Naive B cell (primary cell): ENCODE results near the gene ANKRD6. TPM values are rescaled to one million over a fixed set of nuclear protein-coding genes. Genes with fewer than 3 reads are reported as not detected.
A peak's percentile ranks its signal among the peaks of the same experiment; 100 is the strongest.

Experiments used
- ATAC-seq, 2 donors: fragments of 150-1000 bp; cut with Tn5 transposase; 2 replicates each; pipeline ENCODE4 v1.10.0; 2021; ENCODE audit warnings: low read depth in 2 of 2, mild to moderate bottlenecking in 2 of 2, moderate library complexity in 2 of 2
- DNase-seq: peaks from one replicate; pipeline ENCODE4 v3.0.0; 2022
- H3K27ac Mint-ChIP-seq, 6 donors: one replicate each; pipeline ENCODE4 v1.8.0; 2020 to 2022; ENCODE audit warnings: mild to moderate bottlenecking in 6 of 6, mixed read lengths in 6 of 6, moderate library complexity in 5 of 6, inconsistent platforms in 2 of 6
- H3K27me3 Mint-ChIP-seq, 3 donors: one replicate each; pipeline ENCODE4 v1.8.0; 2021 to 2022; ENCODE audit warnings: mixed read lengths in 3 of 3, mild to moderate bottlenecking in 1 of 3
- H3K36me3 Mint-ChIP-seq, 2 donors: one replicate each; pipeline ENCODE4 v1.8.0; 2020 to 2022; ENCODE audit warnings: mixed read lengths in 2 of 2, inconsistent platforms in 1 of 2, mild to moderate bottlenecking in 1 of 2
- H3K4me1 Mint-ChIP-seq, 3 donors: one replicate each; pipeline ENCODE4 v1.8.0; 2020 to 2022; ENCODE audit warnings: mixed read lengths in 3 of 3, inconsistent platforms in 1 of 3, mild to moderate bottlenecking in 1 of 3, moderate library complexity in 1 of 3
- H3K4me3 Mint-ChIP-seq, 8 donors: one replicate each; pipeline ENCODE4 v1.8.0; 2020 to 2022; ENCODE audit warnings: mild to moderate bottlenecking in 8 of 8, mixed read lengths in 8 of 8, moderate library complexity in 8 of 8, inconsistent platforms in 2 of 8
- H3K9me3 Mint-ChIP-seq, 7 donors: one replicate each; pipeline ENCODE4 v1.8.0; 2020 to 2022; ENCODE audit warnings: mixed read lengths in 7 of 7, mild to moderate bottlenecking in 5 of 7, inconsistent platforms in 2 of 7, moderate library complexity in 1 of 7
- polyA plus RNA-seq, 6 donors: library from polyadenylated mRNA; unstranded; fragments of 300-500 nt; fragmentation: Illumina TruSeq; gene quantifications; one replicate each; pipeline ENCODE4 v1.2.3, GENCODE V29; 2021; ENCODE audit warnings: low read depth in 6 of 6

The ANKRD6 gene
- polyA plus RNA-seq, 6 donors from 2014 or later, result 0.63 to 1.2 (median 1.1) TPM; not detected in 1

- no peak overlapping the region for H3K4me3 Mint-ChIP-seq
- H3K27me3 Mint-ChIP-seq, result no peaks in the 10 kb centered on the region
- DNase-seq (no peak), ATAC-seq (no peak)
- peaks cover 33 to 38% of the 10 kb centered on the region in 2 donors for H3K36me3 Mint-ChIP-seq
- no peak overlapping the region for H3K27ac Mint-ChIP-seq
- H3K9me3 Mint-ChIP-seq, result no peaks in the 10 kb centered on the region
- peaks cover 0 to 3% (median 0%) of the 10 kb centered on the region in 3 donors for H3K4me1 Mint-ChIP-seq
Observed at GRCh38 chr6:89655122-89655521, 222.2 kb downstream of the ANKRD6 start.

GRCh38 chr6:89657445-89658158 lies 224.7 kb downstream of the ANKRD6 start:
- H3K4me1 Mint-ChIP-seq, result peaks cover 0 to 3% (median 0%) of the 10 kb centered on the region in 3 donors
- peaks cover 39 to 45% of the 10 kb centered on the region in 2 donors for H3K36me3 Mint-ChIP-seq
- H3K9me3 Mint-ChIP-seq, result no peaks in the 10 kb centered on the region
- DNase-seq (no peak), ATAC-seq (no peak)
- H3K27ac Mint-ChIP-seq, result peak overlapping the region in 3 of 6 donors; percentile 2 to 72 (median 51)
- H3K27me3 Mint-ChIP-seq, result no peaks in the 10 kb centered on the region
- H3K4me3 Mint-ChIP-seq, result no peak overlapping the region

DNA sequence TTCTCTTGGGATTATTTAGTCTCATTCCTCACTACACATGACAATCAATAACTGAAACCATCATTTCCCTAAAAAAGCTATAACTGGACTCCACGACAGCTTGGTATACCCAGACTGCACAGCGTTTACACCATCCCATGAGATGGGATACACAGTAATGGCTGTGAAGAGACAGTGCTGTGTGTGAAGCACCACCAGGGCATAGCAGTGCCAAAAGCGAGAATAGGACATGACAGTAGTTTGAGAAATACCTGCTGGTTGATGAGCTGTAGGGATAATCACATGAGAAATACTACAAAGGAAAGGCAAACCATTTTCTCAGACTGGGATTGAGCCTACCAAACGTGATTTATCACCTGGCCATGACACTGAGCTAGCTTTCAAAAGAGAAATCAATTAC lies 228.0 kb downstream of the ANKRD6 start:
- Mint-ChIP-seq H3K36me3 (peaks cover 32 to 52% of the 10 kb centered on the region in 2 donors), H3K27ac (no peak overlapping the region), H3K9me3 (no peaks in the 10 kb centered on the region), H3K27me3 (no peaks in the 10 kb centered on the region), H3K4me3 (no peak overlapping the region), H3K4me1 (no peaks in the 10 kb centered on the region)
- ATAC-seq (no peak), DNase-seq (no peak)

DNA sequence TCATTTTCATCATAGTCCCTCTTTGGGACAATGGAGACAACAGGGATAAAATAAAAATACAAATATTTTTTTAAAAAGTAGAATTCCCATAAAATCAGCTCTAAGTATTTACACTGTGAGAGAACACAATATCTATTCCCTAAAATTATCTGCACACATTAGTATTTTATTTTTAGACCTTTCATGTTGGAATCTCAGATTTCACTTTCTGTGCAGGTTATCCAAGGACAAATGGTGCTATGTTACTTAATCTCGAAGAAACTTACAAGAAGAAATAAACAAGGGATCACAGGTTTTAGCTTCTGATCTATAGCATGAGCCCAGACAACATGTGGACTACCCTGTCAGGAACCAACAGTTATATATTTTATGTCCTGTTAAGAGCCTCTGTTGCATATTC lies 228.6 kb downstream of the ANKRD6 start:
- Mint-ChIP-seq H3K4me1 (no peaks in the 10 kb centered on the region), H3K27me3 (no peaks in the 10 kb centered on the region), H3K27ac (no peak overlapping the region), H3K9me3 (no peaks in the 10 kb centered on the region), H3K4me3 (no peak overlapping the region), H3K36me3 (peaks cover 31 to 51% of the 10 kb centered on the region in 2 donors)
- DNase-seq (no peak), ATAC-seq (no peak)

DNA sequence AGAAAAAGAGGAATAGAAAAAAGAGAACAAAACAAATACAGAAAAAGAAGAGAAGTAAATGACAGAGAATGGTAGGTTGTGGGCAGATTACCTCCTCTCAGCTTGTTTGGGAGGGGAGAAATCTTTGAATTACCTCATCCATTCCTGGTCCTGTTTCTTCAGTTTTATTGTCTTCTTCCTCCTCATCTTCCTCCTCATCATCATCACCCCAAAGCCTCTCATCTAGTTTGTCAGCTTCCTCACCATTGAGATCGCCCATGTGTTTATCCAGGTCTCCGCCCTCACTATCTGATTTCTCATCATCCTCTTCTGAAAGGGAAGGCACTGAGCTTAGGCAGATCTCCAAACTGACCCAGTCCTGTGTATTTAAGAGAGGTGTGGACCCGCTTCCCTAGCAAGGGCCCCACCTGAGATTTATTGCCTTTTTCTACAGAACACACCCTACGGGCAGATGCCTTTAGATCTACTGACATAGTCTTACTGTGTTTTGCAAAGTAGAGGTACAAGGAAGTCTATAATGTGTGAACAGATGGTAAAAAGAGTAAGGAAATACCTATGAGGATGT lies 229.8 kb downstream of the ANKRD6 start:
- Mint-ChIP-seq H3K27ac (no peak overlapping the region), H3K4me3 (peak overlapping the region in 1 of 8 donors; percentile 7), H3K4me1 (no peaks in the 10 kb centered on the region), H3K36me3 (peaks cover 24 to 44% of the 10 kb centered on the region in 2 donors), H3K27me3 (no peaks in the 10 kb centered on the region), H3K9me3 (no peaks in the 10 kb centered on the region)
- DNase-seq, result no peak
- no peak for ATAC-seq

DNA sequence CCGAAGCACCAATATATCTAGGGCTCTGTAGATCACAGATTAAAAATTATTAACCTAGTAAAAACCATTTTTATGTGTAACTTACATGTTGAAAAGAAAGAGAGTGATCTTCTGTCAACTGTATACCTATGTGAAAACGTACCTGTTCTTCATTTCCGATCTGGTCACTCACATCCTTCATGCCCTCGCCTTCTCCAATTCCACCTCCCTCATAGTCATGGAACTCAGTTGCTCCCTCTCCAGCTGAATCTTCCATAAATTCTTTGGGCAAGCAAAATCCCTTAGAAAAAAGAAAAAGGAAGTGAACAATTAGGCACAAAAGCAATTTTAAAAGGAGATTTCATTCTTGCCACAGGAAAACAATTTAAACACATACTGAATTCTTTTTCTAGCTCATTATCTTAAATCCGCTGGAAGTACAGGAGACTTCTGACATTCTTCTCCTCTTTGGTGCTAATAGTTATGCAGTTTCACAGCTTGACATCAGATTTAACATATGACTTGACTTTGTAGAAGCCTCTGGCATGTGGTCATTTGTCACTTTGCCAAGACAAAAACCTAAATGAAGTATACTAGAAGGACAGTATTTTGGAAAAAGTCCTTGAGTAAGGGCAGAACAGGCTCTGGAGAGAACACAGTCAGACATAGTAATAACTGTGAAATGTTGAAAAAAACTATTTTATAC lies 235.1 kb downstream of the ANKRD6 start:
- Mint-ChIP-seq H3K4me1 (no peaks in the 10 kb centered on the region), H3K27ac (peak overlapping the region in 2 of 6 donors; percentile 5 to 48), H3K27me3 (no peaks in the 10 kb centered on the region), H3K9me3 (no peaks in the 10 kb centered on the region), H3K36me3 (peaks cover 0 to 32% of the 10 kb centered on the region in 2 donors), H3K4me3 (no peak overlapping the region)
- DNase-seq (no peak), ATAC-seq (no peak)

GRCh38 chr6:89669002-89669401 lies 236.1 kb downstream of the ANKRD6 start:
- Mint-ChIP-seq H3K27me3 (no peaks in the 10 kb centered on the region), H3K9me3 (no peaks in the 10 kb centered on the region), H3K4me3 (no peak overlapping the region), H3K36me3 (peaks cover 0 to 25% of the 10 kb centered on the region in 2 donors), H3K27ac (peak overlapping the region in 1 of 6 donors; percentile 11), H3K4me1 (no peaks in the 10 kb centered on the region)
- ATAC-seq (no peak), DNase-seq (no peak)

DNA sequence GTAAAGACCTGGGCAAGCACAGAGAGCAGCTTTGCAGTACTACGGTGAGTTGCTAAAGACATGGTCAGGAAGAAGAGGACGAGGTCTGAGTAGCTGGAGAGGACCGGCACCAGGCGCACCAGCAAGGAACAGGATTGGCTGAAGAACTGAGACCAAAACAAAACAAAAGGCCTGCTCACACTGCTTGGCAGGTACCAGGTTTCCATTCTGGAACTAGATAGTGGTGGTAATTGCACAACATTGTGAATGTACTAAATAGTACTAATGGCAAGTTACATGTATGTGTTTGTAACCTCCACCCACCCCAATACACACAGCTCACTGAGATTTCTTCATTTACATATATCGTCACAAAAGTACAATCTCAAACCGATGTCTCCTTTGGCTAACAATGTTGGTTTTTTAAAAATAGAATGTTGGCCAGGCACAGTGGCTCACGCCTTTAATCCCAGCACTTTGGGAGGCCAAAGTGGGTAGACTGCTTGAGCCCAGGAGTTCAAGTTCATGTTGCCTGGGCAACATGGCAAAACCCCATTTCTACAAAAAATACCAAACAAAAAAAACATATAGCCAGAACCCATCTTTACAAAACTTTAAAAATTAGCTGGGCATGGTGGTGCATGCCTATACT lies 238.1 kb downstream of the ANKRD6 start:
- Mint-ChIP-seq H3K36me3 (peaks cover 15 to 31% of the 10 kb centered on the region in 2 donors), H3K4me1 (no peaks in the 10 kb centered on the region), H3K27ac (no peak overlapping the region), H3K4me3 (no peak overlapping the region), H3K27me3 (no peaks in the 10 kb centered on the region), H3K9me3 (no peaks in the 10 kb centered on the region)
- ATAC-seq (no peak), DNase-seq (no peak)

DNA sequence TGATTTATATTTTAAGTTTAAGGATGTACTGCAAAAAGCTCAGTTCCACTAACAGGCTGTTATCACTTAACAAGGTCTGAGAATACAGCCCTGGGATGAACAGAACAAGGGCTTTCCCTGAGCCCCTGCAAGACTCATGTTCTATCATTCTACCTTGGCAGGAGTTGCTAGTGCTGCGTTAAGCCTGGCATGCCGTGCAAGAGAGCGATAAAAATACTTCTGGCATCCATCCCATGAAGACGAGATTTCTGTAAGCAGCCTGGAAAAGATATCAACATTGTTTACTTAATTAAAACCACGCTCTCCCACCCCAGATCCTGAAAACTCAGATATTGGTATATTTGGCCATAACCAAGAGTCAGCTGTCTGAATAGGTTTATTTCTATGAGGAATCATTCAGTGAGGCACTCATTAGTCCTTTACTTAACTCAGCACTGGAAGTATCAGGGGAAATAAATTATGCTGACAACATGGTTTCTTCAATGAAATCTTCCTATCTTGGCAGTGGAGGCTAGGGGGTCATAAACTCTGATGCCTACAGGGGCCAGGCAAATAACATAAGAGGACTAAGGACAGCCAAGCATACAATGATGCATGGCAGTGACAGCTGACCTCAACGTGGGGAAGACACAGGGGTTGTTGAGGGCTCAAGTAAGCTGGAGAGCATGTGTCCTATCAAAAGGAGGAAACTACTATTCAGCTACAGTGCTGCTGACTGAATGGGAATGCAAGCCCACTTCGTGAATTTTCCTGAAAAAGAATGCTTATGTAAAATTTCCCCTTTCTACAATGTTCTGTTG lies 243.2 kb downstream of the ANKRD6 start:
- Mint-ChIP-seq H3K4me1 (no peaks in the 10 kb centered on the region), H3K36me3 (peaks cover 26 to 54% of the 10 kb centered on the region in 2 donors), H3K27me3 (no peaks in the 10 kb centered on the region), H3K27ac (no peak overlapping the region), H3K4me3 (no peak overlapping the region), H3K9me3 (no peaks in the 10 kb centered on the region)
- ATAC-seq, result no peak
- DNase-seq, result no peak

DNA sequence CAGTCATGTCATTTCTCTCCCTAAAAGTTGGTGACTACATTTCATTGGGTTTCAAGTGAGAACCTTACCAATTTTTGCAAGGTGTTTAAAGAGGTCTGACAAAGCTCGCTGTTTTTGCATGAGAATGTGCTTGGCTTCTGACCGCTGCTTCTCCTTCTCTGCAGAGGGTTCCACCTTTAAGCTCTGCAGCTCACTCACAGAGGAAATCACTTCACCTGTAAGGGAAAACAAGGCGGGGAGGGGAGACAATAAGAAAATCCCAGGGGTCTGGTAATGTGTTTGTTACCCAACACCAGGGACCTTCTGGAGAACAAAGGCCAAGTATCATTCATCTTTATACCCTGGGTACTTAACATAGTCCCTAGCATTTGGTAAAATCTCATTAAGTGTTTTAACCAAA lies 245.6 kb downstream of the ANKRD6 start:
- Mint-ChIP-seq H3K4me1 (no peaks in the 10 kb centered on the region), H3K27me3 (no peaks in the 10 kb centered on the region), H3K9me3 (no peaks in the 10 kb centered on the region), H3K4me3 (no peak overlapping the region), H3K27ac (peak overlapping the region in 1 of 6 donors; percentile 22), H3K36me3 (peaks cover 26 to 41% of the 10 kb centered on the region in 2 donors)
- DNase-seq (no peak), ATAC-seq (no peak)

DNA sequence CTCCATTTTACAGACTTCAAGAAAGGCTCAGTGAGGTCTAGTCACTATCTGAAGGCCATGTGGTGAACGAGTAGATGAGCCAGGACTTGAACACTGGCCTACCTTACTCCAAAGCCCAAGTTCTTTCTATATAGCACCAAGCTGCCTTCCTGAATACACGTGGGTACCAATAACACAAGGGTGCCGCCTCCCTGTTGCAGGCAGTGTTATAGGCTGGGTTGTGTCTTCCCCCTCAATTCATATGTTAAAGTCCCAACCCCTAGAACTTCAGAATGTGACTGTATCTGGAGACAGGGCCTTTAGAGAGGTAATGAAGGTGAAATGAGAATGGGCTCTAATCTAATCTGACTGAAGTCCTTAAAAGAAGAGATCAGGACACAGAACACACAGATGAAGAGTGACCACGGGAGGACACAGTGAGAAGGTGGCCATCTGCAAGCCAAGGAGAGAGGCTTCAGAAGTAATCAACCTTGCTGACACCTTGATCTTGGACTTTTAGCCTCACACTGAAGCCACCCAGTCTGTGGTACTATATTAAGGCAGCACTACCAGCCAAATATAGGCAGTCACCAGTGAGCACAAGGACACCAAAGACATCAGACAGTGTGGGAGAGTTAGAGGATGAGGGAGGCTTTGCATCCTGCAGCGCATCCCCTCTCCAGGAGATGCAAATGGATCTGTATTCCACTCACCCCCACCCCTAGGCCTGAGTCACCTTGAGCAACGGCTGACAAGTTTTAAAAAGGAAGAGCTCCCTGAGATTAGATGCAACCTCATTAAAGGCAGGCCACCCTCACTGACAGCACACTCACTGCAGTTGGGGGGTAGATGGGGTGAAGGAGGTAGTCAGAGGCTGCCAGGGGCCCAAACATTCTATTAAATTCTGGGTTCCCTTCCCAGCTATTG lies 246.5 kb downstream of the ANKRD6 start:
- no peak for ATAC-seq
- no peak for DNase-seq
- Mint-ChIP-seq H3K27ac (peak overlapping the region in 2 of 6 donors; percentile 65), H3K4me1 (no peaks in the 10 kb centered on the region), H3K27me3 (no peaks in the 10 kb centered on the region), H3K9me3 (no peaks in the 10 kb centered on the region), H3K36me3 (peaks cover 28 to 42% of the 10 kb centered on the region in 2 donors), H3K4me3 (no peak overlapping the region)

- no peaks in the 10 kb centered on the region for H3K4me1 Mint-ChIP-seq
- H3K9me3 Mint-ChIP-seq, result no peaks in the 10 kb centered on the region
- no peaks in the 10 kb centered on the region for H3K27me3 Mint-ChIP-seq
- H3K36me3 Mint-ChIP-seq, result peaks cover 28 to 43% of the 10 kb centered on the region in 2 donors
- H3K4me3 Mint-ChIP-seq, result no peak overlapping the region
- no peak for DNase-seq
- H3K27ac Mint-ChIP-seq, result no peak overlapping the region
- ATAC-seq, result no peak
Observed at GRCh38 chr6:89680150-89680549, 247.2 kb downstream of the ANKRD6 start.
